Measurements from ENCODE around the gene GLRX2.

- TF ChIP-seq GATA2 (IDR thresholded peaks at IDR 0.05; ENCODE audit: low read depth, low read length) (no peak), GATA3 (IDR thresholded peaks at IDR 0.05; ENCODE audit: low read depth, low read length) (no peak)
Observed at GRCh38 chr1:193102662-193103061, 2.6 kb downstream of the GLRX2 start.
